Endothelial cell of umbilical vein (primary cell): ENCODE results near the gene GBP3. TPM values are rescaled to one million over a fixed set of nuclear protein-coding genes. Genes with fewer than 3 reads are reported as not detected.
"Not testable (repeated sequence)": the region's sequence is repeated elsewhere in the genome, so short reads cannot be mapped to it uniquely, and the experiment has no call there.

Experiments used
- BruUV-seq: library from RNA; stranded (reverse); fragments of 400-500 nt; replicated peaks from 2 replicates; lab custom pipeline; 2021; lab: Mats Ljungman, UMichigan
- CTCF ChIA-PET: fragments of 300-600, 350-600 bp; sonication (Branson Sonifier 250); formaldehyde crosslinking; loops from one replicate; lab custom pipeline; 2021; ENCODE audit warnings: antibody characterized with exemption, inconsistent platforms; lab: Charles Lee
- POLR2A ChIA-PET: fragments of 300-600, 350-600 bp; sonication (Branson Sonifier 250); formaldehyde crosslinking; loops from one replicate; lab custom pipeline; 2021; ENCODE audit warnings: antibody characterized with exemption, inconsistent platforms; lab: Charles Lee
- DNase-seq: peaks from one replicate; pipeline ENCODE4 v3.0.0-alpha.2; 2011; ENCODE audit warnings: low read depth, low spot score
- FAIRE-seq: peaks from 2 replicates; lab custom pipeline; 2011; peaks lifted over from hg19 to GRCh38; lab: Jason Lieb, UNC
- H2AFZ ChIP-seq: 2 replicates; pipeline ENCODE4 v1.6.0; 2012; ENCODE audit warnings: low read depth, low read length, control low read depth, inconsistent platforms
- H3K27ac ChIP-seq: 2 replicates; pipeline ENCODE4 v1.5.1; 2011; ENCODE audit warnings: low read depth, mild to moderate bottlenecking, control low read depth, low read length, moderate library complexity; ENCODE audit not compliant: insufficient read depth
- H3K27me3 ChIP-seq, 2 experiments: 2 replicates each; pipeline versions ENCODE4 v1.6.0 to v1.6.1; 2011; ENCODE audit warnings: low read length in 2 of 2, mixed read lengths in 1 of 2; ENCODE audit not compliant: control insufficient read depth in 2 of 2, insufficient read depth in 2 of 2
- H3K36me3 ChIP-seq, 2 experiments: 2 replicates in 1 of 2; 3 replicates in 1 of 2; pipeline ENCODE4 v1.5.1; 2011; ENCODE audit warnings: low read length in 2 of 2, mild to moderate bottlenecking in 1 of 2, moderate library complexity in 1 of 2; ENCODE audit not compliant: control insufficient read depth in 2 of 2, insufficient read depth in 2 of 2; ENCODE audit errors: extremely low read depth in 1 of 2
- H3K4me1 ChIP-seq: 3 replicates; pipeline ENCODE4 v1.5.1; 2011; ENCODE audit warnings: mild to moderate bottlenecking, low read length; ENCODE audit not compliant: control insufficient read depth, insufficient read depth; ENCODE audit errors: extremely low read depth
- H3K4me2 ChIP-seq: 2 replicates; pipeline ENCODE4 v1.6.1; 2011; ENCODE audit warnings: low read length, control low read depth, mixed read lengths; ENCODE audit not compliant: insufficient read depth
- H3K4me3 ChIP-seq, 3 experiments: fragments of 200-600 bp in 1 of 3; sonication (generic), shearing (Covaris generic) in 1 of 3; replicated peaks in 1 of 3; 2 replicates each; pipeline ENCODE4 v1.5.1; 2011 to 2016; ENCODE audit warnings: control low read depth in 3 of 3, low read length in 3 of 3, mild to moderate bottlenecking in 2 of 3, inconsistent platforms in 1 of 3, low read depth in 1 of 3, moderate library complexity in 1 of 3; ENCODE audit not compliant: insufficient read depth in 1 of 3
- H3K79me2 ChIP-seq: 2 replicates; pipeline ENCODE4 v1.6.0; 2012; ENCODE audit warnings: low read length, inconsistent platforms; ENCODE audit not compliant: control insufficient read depth, insufficient read depth
- H3K9ac ChIP-seq: replicated peaks from 2 replicates; pipeline ENCODE3; 2011; ENCODE audit warnings: low read length, control low read depth; ENCODE audit not compliant: insufficient read depth; ENCODE audit errors: extremely low read depth
- H3K9me1 ChIP-seq: replicated peaks from 3 replicates; pipeline ENCODE4 v1.6.0; 2011; ENCODE audit warnings: mild to moderate bottlenecking, low read length; ENCODE audit not compliant: control insufficient read depth, insufficient read depth; ENCODE audit errors: extremely low read depth
- H3K9me3 ChIP-seq: replicated peaks from 2 replicates; pipeline ENCODE4 v1.5.1; 2012; ENCODE audit warnings: low read length, inconsistent platforms; ENCODE audit not compliant: control insufficient read depth, insufficient read depth
- H4K20me1 ChIP-seq: replicated peaks from 2 replicates; pipeline ENCODE3; 2011; ENCODE audit warnings: mild to moderate bottlenecking, low read length; ENCODE audit not compliant: control insufficient read depth, insufficient read depth; ENCODE audit errors: extremely low read depth
- CTCF ChIP-seq, 2 donors: IDR thresholded peaks; 1 replicate in 1 of 2; 2 replicates in 1 of 2; pipeline ENCODE4 v1.5.1; 2011; ENCODE audit warnings: low read length in 2 of 2, mild to moderate bottlenecking in 2 of 2, moderate library complexity in 2 of 2, control low read depth in 1 of 2, inconsistent platforms in 1 of 2, low read depth in 1 of 2; ENCODE audit not compliant: insufficient read depth in 1 of 2; ENCODE audit errors: extremely low read depth in 1 of 2
- EZH2 ChIP-seq: IDR thresholded peaks from 2 replicates; pipeline ENCODE4 v1.6.1; 2012; ENCODE audit warnings: borderline replicate concordance, low read depth, mild to moderate bottlenecking, moderate library complexity, low read length, inconsistent platforms; ENCODE audit not compliant: severe bottlenecking
- FOS ChIP-seq: IDR thresholded peaks from 2 replicates; pipeline ENCODE4 v1.6.1; 2011; ENCODE audit warnings: mild to moderate bottlenecking, low read length, moderate library complexity, borderline replicate concordance; ENCODE audit not compliant: insufficient read depth
- GATA2 ChIP-seq: IDR thresholded peaks from 2 replicates; pipeline ENCODE4 v1.7.0; 2011; ENCODE audit warnings: low read depth, mild to moderate bottlenecking, moderate library complexity, mixed read lengths, low read length; ENCODE audit not compliant: insufficient read length, insufficient read depth
- JUN ChIP-seq: IDR thresholded peaks from 2 replicates; pipeline ENCODE4 v1.6.1; 2011; ENCODE audit warnings: borderline replicate concordance, low read depth; ENCODE audit not compliant: insufficient read length, insufficient read depth
- MAX ChIP-seq: IDR thresholded peaks from 2 replicates; pipeline ENCODE4 v1.6.1; 2011; ENCODE audit not compliant: insufficient read depth, insufficient read length
- MYC ChIP-seq: IDR thresholded peaks from one replicate; pipeline ENCODE4 v1.6.1; 2011; ENCODE audit warnings: mild to moderate bottlenecking, low read depth, low read length
- POLR2A ChIP-seq: IDR thresholded peaks from 2 replicates; pipeline ENCODE4 v1.6.1; 2012; ENCODE audit warnings: low read depth, mild to moderate bottlenecking, control low read depth, low read length
- POLR2AphosphoS5 ChIP-seq: IDR thresholded peaks from 2 replicates; pipeline ENCODE4 v1.6.1; 2012; ENCODE audit warnings: low read depth, mild to moderate bottlenecking, control low read depth, low read length, moderate library complexity; ENCODE audit not compliant: insufficient read depth
- dilution Hi-C: fragments of 300-500 bp; cut with MboI; formaldehyde crosslinking; loops from one replicate; pipeline ENCODE4 v1.15.0; 2019; ENCODE audit warnings: low sequenced_read_pairs; ENCODE audit not compliant: extremely low pct_ligation_motif_present
- intact Hi-C: fragments of 100-400 bp; cut with micrococcal nuclease; formaldehyde crosslinking; loops from one replicate; pipeline ENCODE4 v1.10.0; 2022
- polyA plus RNA-seq, 4 experiments: library from polyadenylated mRNA; depleted of rRNA in 3 of 4; stranded (reverse) in 3 of 4; unstranded in 1 of 4; fragments of >200 nt; gene quantifications; 2 replicates each; pipeline versions ENCODE4 v1.2.1 to v1.2.3, GENCODE V29; 2011 to 2012; ENCODE audit warnings: missing spikeins in 1 of 4
- total RNA-seq: library from RNA; stranded (reverse); gene quantifications from 2 replicates; pipeline ENCODE4 v1.2.3, GENCODE V29; 2021

Gene GBP3
- total and polyA plus RNA-seq, 2 donors (not counting 3 experiments of a cell fraction or from before 2014, with no cell fraction given), result 5.7 to 7.3 TPM

GRCh38 chr1:89050649-89051033 is 28.0 kb upstream of the GBP3 start:
- dilution Hi-C loops (no loop called here), intact Hi-C loops (no loop called here)
- Histone ChIP-seq H3K79me2 (no peaks in the 10 kb centered on the region), H3K4me1 (no peaks in the 10 kb centered on the region), H3K27me3 (no peaks in the 10 kb centered on the region), H3K4me3 (no peak overlapping the region), H4K20me1 (no peaks in the 10 kb centered on the region), H3K27ac (no peak overlapping the region), H3K9ac (no peak overlapping the region), H3K4me2 (no peak overlapping the region), H3K9me1 (no peaks in the 10 kb centered on the region), H2AFZ (no peak overlapping the region), H3K36me3 (peaks cover 0 to 1% of the 10 kb centered on the region in 2 experiments), H3K9me3 (no peaks in the 10 kb centered on the region)
- TF ChIP-seq POLR2AphosphoS5, result no peak
- no peak for TF ChIP-seq POLR2A
- TF ChIP-seq GATA2, result no peak
- no peak for TF ChIP-seq CTCF (IDR thresholded peaks at IDR 0.05; ENCODE audit: extremely low read depth in 1 of 2, insufficient read depth in 1 of 2, low read depth in 1 of 2, low read length in 2 of 2)
- TF ChIP-seq EZH2, result no peak
- TF ChIP-seq MAX, result no peak
- TF ChIP-seq MYC, result no peak
- TF ChIP-seq JUN, result no peak
- no peak for TF ChIP-seq FOS
- ChIA-PET CTCF (no interaction called here), POLR2A (no interaction called here)
- FAIRE-seq (no peak), DNase-seq (no peak)
- BruUV-seq, result no TSS peak

GRCh38 chr1:89049901-89050648 is 27.4 kb upstream of the GBP3 start:
- H3K36me3 ChIP-seq, H3K27ac ChIP-seq, BruUV-seq, FAIRE-seq, H3K79me2 ChIP-seq, dilution Hi-C loops, H3K9me3 ChIP-seq, H3K4me1 ChIP-seq, intact Hi-C loops, DNase-seq, H3K9ac ChIP-seq, POLR2A ChIA-PET, H2AFZ ChIP-seq, H3K4me2 ChIP-seq, H3K9me1 ChIP-seq, H3K27me3 ChIP-seq, H3K4me3 ChIP-seq, H4K20me1 ChIP-seq, CTCF ChIA-PET: not testable (repeated sequence)
